ENCODE data around the gene ADGRA1.

DNA sequence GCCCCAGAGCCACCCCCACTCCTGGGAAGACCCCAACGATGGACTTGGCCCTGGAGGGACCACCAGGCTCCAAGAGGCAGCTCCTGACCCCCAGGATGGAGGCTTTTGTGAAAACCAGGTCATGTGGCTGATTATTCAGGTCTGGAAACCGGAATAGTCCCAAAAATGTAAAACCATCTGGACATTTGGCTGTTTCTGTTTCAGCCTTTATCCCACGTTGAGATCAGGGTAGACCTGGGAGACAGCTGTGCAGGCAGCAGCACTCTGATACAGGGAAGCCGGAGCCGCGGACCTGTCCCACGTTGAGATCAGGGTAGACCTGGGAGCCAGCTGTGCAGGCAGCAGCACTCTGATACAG is 7.1 kb upstream of the ADGRA1 start:
- TF ChIP-seq, protein P1, sequence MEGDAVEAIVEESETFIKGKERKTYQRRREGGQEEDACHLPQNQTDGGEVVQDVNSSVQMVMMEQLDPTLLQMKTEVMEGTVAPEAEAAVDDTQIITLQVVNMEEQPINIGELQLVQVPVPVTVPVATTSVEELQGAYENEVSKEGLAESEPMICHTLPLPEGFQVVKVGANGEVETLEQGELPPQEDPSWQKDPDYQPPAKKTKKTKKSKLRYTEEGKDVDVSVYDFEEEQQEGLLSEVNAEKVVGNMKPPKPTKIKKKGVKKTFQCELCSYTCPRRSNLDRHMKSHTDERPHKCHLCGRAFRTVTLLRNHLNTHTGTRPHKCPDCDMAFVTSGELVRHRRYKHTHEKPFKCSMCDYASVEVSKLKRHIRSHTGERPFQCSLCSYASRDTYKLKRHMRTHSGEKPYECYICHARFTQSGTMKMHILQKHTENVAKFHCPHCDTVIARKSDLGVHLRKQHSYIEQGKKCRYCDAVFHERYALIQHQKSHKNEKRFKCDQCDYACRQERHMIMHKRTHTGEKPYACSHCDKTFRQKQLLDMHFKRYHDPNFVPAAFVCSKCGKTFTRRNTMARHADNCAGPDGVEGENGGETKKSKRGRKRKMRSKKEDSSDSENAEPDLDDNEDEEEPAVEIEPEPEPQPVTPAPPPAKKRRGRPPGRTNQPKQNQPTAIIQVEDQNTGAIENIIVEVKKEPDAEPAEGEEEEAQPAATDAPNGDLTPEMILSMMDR (IDR thresholded peaks at IDR 0.05), result no peak
- TF ChIP-seq POLR2A (IDR thresholded peaks at IDR 0.05), result no peak
